Muscle layer of duodenum (tissue), 2 donors: ENCODE measurements around the gene HNRNPUL1.
"Not testable (repeated sequence)": the region's sequence is repeated elsewhere in the genome, so short reads cannot be mapped to it uniquely, and the experiment has no call there.

Experiments used
- H3K27ac ChIP-seq: one replicate; pipeline ENCODE4 v1.7.0; 2013; ENCODE audit warnings: mild to moderate bottlenecking, low read length
- H3K27me3 ChIP-seq: one replicate; pipeline ENCODE4 v1.7.0; 2013; ENCODE audit warnings: low read depth, mild to moderate bottlenecking, control low read depth, low read length
- H3K36me3 ChIP-seq, 2 donors: one replicate each; pipeline ENCODE4 v1.7.0; 2013; ENCODE audit warnings: low read length in 2 of 2, control low read depth in 1 of 2, mild to moderate bottlenecking in 1 of 2; ENCODE audit not compliant: insufficient read depth in 2 of 2, control insufficient read depth in 1 of 2
- H3K4me1 ChIP-seq, 2 donors: one replicate each; pipeline ENCODE4 v1.7.0; 2013; ENCODE audit warnings: low read length in 2 of 2, mild to moderate bottlenecking in 2 of 2, control low read depth in 1 of 2, moderate library complexity in 1 of 2; ENCODE audit not compliant: insufficient read depth in 2 of 2, control insufficient read depth in 1 of 2
- H3K4me3 ChIP-seq, 2 donors: one replicate each; pipeline ENCODE4 v1.7.0; 2013; ENCODE audit warnings: low read length in 2 of 2, low read depth in 1 of 2, mild to moderate bottlenecking in 1 of 2
- H3K9me3 ChIP-seq, 2 donors: one replicate each; pipeline ENCODE4 v1.7.0; 2013; ENCODE audit warnings: low read length in 2 of 2, control low read depth in 1 of 2, mild to moderate bottlenecking in 1 of 2; ENCODE audit not compliant: control insufficient read depth in 1 of 2
- donor health status: healthy.

The HNRNPUL1 gene

GRCh38 chr19:41332000-41332399 is 67.8 kb downstream of the HNRNPUL1 start:
- Histone ChIP-seq H3K9me3 (no peaks in the 10 kb centered on the region), H3K4me3 (no peak overlapping the region), H3K36me3 (peaks cover 7 to 35% of the 10 kb centered on the region in 2 donors), H3K27ac (no peak overlapping the region), H3K4me1 (peaks cover 5 to 10% of the 10 kb centered on the region in 2 donors), H3K27me3 (no peaks in the 10 kb centered on the region)

DNA sequence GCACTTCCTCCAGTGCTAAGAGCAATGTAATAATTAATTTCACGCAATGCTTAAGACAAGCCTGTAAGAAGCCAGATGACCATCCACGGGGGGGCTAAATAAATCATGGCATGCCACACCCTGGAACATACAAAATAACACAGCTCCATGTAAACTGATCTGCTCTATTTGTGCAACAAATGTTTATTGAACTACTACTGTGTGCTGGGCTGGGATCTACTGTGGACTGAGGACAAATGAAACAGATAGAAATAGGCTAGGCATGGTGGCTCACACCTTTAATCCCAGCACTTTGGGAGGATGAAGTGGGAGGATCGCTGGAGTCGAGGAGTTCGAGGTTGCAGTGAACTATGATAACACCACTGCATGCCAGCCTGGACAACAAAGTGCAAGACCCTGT is 68.3 kb downstream of the HNRNPUL1 start:
- Histone ChIP-seq H3K36me3 (peaks cover 7 to 35% of the 10 kb centered on the region in 2 donors), H3K27me3 (no peaks in the 10 kb centered on the region), H3K4me1 (peaks cover 5 to 10% of the 10 kb centered on the region in 2 donors), H3K27ac (no peak overlapping the region), H3K9me3 (no peaks in the 10 kb centered on the region), H3K4me3 (no peak overlapping the region)

DNA sequence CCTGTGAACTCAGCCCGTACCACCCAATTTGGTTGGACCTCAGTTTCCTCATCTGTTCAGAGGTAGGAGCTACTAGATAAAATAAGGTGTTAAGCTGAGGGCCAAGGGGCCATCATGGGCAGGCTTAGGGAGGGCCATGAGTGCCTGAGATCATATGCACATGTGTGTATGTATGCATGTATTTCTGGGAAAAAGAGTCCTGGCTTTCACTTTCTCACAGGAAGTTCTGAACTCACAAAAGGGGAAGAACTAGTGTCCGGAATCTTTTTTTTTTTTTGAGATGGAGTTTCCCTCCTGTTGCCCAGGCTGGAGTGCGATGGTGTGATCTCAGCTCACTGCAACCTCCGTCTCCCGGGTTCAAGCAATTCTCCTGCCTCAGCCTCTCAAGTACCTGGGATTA is 70.6 kb downstream of the HNRNPUL1 start:
- H3K36me3 ChIP-seq, result peaks cover 7 to 32% of the 10 kb centered on the region in 2 donors
- H3K4me1 ChIP-seq, result no peaks in the 10 kb centered on the region
- peak overlapping the region; percentile 39 for H3K27ac ChIP-seq
- H3K9me3 ChIP-seq, result no peaks in the 10 kb centered on the region
- H3K27me3 ChIP-seq, result no peaks in the 10 kb centered on the region
- no peak overlapping the region for H3K4me3 ChIP-seq

GRCh38 chr19:41335467-41335866 is 71.3 kb downstream of the HNRNPUL1 start:
- H3K4me3 ChIP-seq, result no peak overlapping the region
- H3K27me3 ChIP-seq, result no peaks in the 10 kb centered on the region
- H3K27ac ChIP-seq, result no peak overlapping the region
- H3K36me3 ChIP-seq, result peaks cover 7 to 35% of the 10 kb centered on the region in 2 donors
- no peaks in the 10 kb centered on the region for H3K4me1 ChIP-seq
- H3K9me3 ChIP-seq, result no peaks in the 10 kb centered on the region

DNA sequence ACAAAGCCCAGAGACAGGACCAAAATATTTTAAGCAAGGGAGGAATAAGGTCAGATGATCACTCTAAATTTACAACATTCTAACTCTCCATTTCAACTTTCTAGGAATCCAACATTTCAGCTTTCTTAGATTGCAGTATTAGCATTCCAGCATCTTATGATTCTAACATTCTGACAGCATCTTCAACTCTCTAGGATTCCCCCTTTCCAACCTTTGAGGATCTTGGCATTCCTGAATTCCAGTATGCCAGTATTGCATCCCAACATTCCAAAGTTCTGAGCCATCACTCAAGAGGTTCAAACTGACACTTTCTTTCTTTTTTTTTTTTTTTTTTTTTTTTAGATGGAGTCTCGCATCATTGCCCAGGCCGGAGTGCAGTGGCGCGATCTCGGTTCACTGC is 75.8 kb downstream of the HNRNPUL1 start:
- H3K9me3 ChIP-seq, result no peaks in the 10 kb centered on the region
- H3K4me3 ChIP-seq, result no peak overlapping the region
- no peak overlapping the region for H3K27ac ChIP-seq
- H3K36me3 ChIP-seq, result peaks cover 0 to 44% of the 10 kb centered on the region in 2 donors
- H3K27me3 ChIP-seq, result no peaks in the 10 kb centered on the region
- H3K4me1 ChIP-seq, result no peaks in the 10 kb centered on the region

- no peak overlapping the region for H3K27ac ChIP-seq
- H3K27me3 ChIP-seq, result no peaks in the 10 kb centered on the region
- H3K4me3 ChIP-seq, result no peak overlapping the region
- H3K9me3 ChIP-seq, result no peaks in the 10 kb centered on the region
- no peaks in the 10 kb centered on the region for H3K4me1 ChIP-seq
- peaks cover 0 to 51% of the 10 kb centered on the region in 2 donors for H3K36me3 ChIP-seq
Observed at GRCh38 chr19:41341669-41342490, 77.7 kb downstream of the HNRNPUL1 start.

DNA sequence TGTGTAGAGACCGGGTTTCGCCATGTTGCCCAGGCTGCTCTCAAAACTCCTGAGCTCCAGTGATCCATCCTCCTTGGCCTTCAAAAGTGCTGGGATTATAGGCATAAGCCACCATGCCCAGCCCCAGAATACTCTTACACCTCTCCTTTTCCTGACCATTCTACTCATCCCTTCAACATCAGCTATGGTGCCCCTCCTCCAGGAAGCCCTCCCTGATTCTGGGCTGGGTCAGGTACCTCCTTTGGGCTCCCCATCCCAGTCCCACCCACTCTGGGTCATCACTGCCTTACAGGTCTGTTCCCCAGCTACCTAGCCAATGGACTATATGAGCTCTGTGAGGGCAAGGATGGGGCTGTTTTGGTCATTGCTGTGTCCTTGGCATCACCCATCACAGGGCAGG is 80.0 kb downstream of the HNRNPUL1 start:
- no peaks in the 10 kb centered on the region for H3K27me3 ChIP-seq
- no peaks in the 10 kb centered on the region for H3K9me3 ChIP-seq
- peaks cover 0 to 3% of the 10 kb centered on the region in 2 donors for H3K4me1 ChIP-seq
- H3K27ac ChIP-seq, result no peak overlapping the region
- H3K4me3 ChIP-seq, result no peak overlapping the region
- peaks cover 0 to 54% of the 10 kb centered on the region in 2 donors for H3K36me3 ChIP-seq

GRCh38 chr19:41346916-41347315 is 82.7 kb downstream of the HNRNPUL1 start:
- peaks cover 0 to 36% of the 10 kb centered on the region in 2 donors for H3K36me3 ChIP-seq
- H3K4me1 ChIP-seq, result peaks cover 0 to 15% of the 10 kb centered on the region in 2 donors
- H3K27ac ChIP-seq, H3K27me3 ChIP-seq, H3K9me3 ChIP-seq, H3K4me3 ChIP-seq: not testable (repeated sequence)

DNA sequence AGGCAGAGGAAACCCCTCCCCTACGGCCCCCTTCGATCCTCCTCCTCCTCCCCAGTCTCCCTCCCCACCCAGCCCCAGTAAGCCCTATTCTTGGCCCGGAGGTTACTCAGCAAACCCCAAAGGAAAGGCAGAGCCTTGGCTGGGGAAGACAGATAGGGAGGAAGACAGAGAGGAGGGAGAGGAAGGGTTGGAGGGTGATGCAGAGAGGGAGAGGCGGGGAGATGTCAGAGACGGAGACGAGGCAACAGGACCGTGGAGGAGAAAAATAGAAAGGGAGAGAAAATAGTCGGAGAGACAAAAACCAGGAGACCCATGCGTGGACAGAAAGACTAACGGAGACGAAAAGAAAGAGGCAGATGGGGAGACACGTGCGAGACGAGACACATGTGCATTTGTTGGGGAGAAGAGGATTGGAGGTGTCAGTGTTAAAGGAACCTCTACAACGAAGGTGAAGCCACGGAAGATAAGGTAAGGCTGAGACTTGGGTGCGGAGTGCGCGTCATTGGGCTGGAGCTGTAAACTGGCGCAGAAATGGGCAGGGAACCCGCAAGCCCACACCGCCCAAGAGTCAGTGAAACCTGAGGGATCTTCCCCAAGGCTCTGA is 86.7 kb downstream of the HNRNPUL1 start:
- Histone ChIP-seq H3K4me1 (peaks cover 0 to 29% of the 10 kb centered on the region in 2 donors), H3K9me3 (no peaks in the 10 kb centered on the region), H3K36me3 (peaks cover 0 to 15% of the 10 kb centered on the region in 2 donors), H3K4me3 (peak overlapping the region; percentile 83 to 95), H3K27ac (peak overlapping the region; percentile 31), H3K27me3 (no peaks in the 10 kb centered on the region)

DNA sequence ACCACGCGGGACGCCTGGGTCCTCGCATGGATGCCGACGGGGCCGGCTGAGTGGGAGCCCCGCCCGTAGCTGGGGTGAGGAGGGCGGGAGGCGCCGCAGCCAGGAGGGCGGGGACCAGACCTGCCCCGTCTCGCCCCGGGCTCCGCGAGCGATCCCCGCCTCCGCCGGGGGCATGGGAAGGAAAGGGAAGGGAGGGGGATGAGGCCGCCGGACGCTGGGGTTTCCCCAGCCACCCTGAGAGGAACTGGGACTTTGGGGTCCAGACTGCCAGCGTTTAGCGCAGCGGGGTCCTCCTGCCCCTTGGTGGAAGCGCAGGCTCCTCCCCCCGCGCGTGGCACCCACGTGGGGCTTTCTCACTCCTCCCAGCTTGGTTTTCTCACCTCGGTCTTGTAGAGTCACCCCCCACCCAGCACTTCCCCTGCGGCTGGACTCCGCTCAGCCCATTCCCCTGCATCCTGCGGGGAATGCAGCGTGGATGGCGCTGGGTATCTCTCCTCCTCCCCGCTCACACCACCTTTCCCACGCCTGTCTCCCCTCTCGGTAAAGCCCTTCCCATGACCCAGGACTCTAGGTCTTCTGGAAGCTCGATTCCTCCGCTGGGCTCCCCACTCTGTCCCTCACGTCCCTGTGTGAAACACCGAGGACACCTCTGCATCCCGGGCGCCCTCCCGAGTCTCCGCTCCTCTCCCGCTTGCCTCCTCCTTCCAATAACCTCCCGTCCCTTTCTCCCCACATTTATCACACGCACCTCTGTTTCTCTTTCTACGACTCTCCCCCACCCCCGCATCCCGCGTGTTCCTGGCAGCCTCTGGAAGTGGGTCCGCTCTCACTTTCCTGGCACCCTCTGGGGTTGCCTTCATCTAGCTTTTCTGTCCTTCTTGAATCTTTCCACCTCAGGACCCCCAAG is 87.4 kb downstream of the HNRNPUL1 start:
- Histone ChIP-seq H3K27ac (peak overlapping the region; percentile 56), H3K27me3 (no peaks in the 10 kb centered on the region), H3K4me3 (peak overlapping the region; percentile 83 to 95), H3K4me1 (peaks cover 0 to 31% of the 10 kb centered on the region in 2 donors), H3K36me3 (peaks cover 0 to 8% of the 10 kb centered on the region in 2 donors), H3K9me3 (no peaks in the 10 kb centered on the region)

- H3K4me1 ChIP-seq, result peaks cover 0 to 31% of the 10 kb centered on the region in 2 donors
- peaks cover 0 to 8% of the 10 kb centered on the region in 2 donors for H3K36me3 ChIP-seq
- H3K4me3 ChIP-seq, result peak overlapping the region; percentile 83 to 95
- H3K9me3 ChIP-seq, result no peaks in the 10 kb centered on the region
- H3K27me3 ChIP-seq, result no peaks in the 10 kb centered on the region
- H3K27ac ChIP-seq, result no peak overlapping the region
Observed at GRCh38 chr19:41352279-41352608, 88.1 kb downstream of the HNRNPUL1 start.
